Activated CD4-positive, alpha-beta T cell treated with anti-CD3 and anti-CD28 coated beads, Interleukin-2, amount 50 U/mL, for 48 hours (primary cell): Measurements from ENCODE around the gene C16orf89.
"Not testable (repeated sequence)": the region's sequence is repeated elsewhere in the genome, so short reads cannot be mapped to it uniquely, and the experiment has no call there.

ENCODE experiments used
- DNase-seq, 2 experiments: peaks; one replicate each; pipeline ENCODE4 v3.0.0-alpha.2; 2020

C16orf89 gene

DNA sequence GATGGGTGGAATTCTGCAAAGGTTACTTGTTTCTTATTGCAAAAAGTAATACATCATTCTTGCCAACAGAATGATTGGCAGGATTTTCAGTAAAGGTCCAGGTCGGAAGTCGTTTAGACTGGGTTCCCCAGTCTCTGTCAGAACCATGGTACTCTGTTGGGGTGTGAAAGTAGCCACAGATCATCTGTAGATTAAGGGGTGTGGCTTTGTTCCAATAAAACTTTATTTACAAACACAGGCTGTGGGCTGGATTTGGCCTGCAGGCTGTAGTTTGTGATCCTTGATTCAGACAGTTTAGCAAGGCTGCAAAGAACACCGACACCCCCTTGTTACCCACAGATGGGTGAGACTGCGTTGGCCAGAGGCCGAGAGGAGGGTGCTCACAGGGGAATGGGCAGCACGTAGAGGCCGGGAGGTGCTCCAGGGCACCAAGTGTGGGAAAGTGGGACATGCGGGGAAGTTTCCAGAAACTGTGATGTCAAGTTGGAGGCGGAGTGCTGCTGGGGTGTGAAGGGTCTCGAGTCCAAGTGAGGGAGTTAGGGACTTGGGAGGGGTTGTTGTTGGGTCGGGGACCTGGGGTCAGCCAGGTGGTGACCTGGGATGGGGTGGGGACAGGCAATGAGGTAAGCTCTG, 18.5 kb upstream of the C16orf89 start:
- DNase-seq = not testable (repeated sequence)

DNA sequence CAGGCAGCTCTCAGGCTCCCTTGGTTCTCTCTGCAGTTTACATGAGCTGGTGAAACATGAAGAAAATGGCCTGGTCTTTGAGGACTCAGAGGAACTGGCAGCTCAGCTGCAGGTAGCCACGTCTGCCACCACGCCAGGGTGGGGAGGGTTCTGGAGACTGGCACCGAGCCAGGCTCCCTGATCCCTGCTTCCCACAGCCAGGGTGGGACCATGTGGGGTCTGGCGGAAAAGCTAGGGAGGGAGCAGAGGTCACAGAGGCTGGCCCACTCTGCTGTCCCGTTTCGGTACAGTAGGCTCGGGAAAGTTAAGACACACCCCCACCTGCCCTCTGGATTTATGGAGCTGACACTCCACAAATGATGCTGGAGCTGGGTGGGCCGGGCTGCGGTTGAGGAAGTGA, 17.9 kb upstream of the C16orf89 start:
- not testable (repeated sequence) for DNase-seq

DNA sequence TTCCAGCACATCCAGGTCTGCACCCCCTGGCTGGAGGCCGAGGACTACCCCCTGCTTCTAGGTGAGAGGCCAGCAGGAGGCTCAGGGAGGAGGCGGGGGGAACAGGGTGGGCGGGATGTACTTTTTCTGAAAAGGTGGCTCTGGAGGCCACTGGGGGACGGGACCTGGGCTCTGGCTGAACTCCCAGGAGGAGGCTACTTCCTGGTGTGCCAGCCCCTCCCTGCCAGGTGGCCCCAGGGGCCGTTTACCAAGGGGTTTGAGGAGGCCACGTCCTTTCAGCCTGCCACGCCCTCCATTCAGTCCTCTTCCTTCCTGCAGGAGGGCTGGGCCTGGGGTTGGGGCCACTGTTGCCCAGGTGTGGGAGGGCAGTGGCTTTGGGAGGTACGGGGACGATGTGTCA, 15.2 kb upstream of the C16orf89 start:
- not testable (repeated sequence) for DNase-seq

DNA sequence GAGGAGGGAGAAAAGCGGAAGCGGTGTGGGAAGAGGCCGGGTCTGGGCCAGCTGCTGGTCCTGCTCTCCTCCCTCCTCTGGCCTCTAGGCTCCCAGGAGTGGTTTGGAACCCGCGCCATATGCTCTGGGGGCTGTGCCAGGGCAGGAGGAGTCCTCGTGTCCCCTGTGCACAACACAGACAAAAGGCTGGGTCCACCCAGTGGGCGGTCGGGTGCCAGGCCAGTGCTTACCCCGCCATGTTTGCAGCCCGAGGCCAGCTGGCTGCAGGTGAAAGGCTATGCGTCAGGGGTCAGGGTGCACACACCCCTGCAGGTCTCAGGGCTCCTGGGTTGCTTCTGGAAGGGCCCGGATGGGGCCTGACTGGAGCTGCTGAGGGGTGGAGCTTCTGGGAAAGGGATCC, 14.7 kb upstream of the C16orf89 start:
- not testable (repeated sequence) for DNase-seq

DNA sequence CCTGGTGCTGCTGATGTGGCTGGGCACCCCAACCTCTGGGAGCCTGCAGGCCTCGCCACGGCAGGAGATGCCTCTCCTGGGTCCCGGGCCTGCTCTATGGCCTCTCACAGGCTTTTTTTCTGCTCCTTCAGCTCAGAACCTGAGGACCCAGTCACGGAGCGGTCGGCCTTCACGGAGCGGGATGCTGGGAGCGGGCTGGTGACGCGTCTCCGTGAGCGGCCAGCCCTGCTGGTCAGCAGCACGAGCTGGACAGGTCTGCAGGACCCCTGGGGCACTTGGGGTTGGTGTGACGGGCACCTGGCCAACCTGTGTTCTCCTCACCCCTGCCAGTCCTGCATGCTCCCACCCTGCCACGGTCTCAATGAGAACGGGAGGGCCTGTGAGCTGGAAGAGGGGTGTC, 12.9 kb upstream of the C16orf89 start:
- DNase-seq = no peak

DNA sequence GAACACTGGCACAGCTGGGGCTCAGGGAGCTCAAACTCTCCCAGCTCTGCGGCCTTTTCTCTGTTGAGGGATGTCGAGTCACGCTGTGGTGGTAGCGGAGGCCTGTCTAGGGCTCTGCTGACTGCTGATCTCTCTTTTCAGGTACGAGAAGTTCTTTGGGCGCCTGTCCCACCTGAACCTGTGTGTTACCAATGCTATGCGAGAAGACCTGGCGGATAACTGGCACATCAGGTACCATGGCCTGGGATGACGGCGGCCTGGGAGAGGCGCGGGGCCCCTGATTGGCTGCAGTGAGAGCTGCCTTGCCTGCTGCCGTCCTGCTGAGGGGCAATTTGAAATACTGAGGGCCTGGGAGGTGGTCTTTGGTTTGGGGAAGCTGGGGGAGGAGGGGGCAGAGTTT, 11.5 kb upstream of the C16orf89 start:
- DNase-seq = no peak

DNA sequence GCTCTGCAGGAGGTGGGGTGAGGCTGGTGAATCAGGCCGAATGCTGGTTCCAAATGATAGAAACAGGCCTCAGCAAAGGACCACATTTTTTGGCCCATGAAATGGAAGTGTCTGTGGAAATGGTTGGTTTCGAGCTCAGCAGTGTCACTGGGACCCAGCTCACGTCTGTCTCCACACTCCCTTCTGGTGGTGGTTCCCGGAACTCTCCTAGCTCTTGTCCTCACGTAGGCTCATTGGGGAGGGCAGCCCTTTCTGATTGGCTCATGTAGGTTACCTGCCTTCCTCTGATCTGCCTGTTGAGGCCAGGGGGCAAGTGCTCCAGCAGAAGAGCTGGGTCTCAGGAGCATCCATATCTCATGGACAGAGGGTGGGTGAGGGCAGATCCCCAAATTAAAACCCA, 9.9 kb upstream of the C16orf89 start:
- DNase-seq = no peak

DNA sequence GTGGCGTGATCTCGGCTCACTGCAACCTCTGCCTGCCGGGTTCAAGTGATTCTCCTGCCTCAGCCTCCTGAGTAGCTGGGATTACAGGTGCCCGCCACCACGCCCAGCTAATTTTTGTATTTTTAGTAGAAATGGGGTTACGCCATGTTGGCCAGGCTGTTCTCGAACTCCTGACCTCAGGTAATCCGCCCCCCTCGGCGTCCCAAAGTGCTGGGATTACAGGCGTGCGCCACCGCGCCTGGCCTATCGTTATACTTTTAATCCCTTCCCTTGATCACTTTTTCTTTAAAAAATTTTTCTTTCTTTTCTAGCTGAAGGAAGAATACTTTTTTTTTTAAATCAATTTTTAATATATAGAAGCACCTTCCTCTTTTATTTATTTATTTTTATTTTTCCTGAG, 8.0 kb upstream of the C16orf89 start:
- DNase-seq = not testable (repeated sequence)

DNA sequence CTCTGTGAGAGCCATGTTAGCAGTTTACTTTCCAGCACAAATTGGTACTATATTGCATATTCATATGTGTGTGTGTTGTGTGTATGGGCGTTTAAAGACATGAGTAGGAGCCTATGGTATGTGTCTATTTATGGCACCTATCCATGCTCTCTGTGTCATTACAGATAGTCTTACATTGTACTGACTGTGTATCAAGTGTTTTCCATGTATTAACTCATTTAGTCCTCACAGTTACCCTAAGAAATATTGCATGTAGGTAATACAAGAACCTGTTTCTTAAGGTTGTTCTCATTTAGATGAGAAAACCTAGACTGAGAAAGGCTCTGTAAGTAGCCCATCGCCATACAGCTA, 7.5 kb upstream of the C16orf89 start:
- no peak for DNase-seq

DNA sequence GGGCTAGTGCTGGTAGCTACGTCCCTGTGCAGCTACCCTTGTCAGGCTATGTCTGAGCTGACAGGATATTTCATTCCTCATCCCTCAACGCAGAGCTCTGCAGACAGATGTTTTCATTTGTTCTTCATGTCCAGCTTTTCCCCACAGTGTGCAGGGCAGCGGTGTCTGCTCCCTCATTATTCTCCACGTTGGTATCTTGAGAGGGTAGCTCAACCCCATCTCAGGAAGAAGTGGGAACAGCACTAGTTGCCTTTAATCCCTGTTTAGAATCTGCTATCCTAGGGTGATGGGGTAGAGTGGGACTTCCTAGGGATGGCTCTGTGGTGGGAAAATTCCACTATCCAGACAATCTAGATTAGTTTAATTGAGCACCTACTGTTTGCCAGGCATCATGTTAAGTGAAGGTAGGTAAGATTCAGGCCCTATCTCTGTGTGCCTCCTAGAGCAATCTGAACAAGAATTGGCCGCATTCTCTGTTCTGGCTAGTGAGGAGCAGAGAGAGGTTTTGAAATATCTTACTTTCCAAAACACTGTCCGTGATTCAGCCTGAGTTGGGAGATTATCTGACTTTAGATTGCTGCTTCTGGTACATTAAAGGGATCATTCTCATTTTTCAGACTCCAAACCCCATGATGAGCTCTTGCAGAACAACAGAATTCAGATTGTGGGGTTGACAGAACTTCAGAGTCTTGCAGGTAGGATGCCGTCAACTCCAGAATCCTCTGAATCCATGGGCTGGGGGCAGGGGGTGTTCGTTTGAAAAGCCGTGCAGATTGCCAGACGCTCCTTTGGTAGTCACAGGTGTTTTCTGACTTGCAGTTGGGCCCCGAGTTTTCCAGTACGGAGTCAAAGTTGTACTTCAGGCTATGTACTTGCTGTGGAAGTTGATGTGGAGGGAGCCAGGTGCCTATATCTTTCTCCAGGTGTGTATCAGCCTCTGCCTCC, 6.8 kb upstream of the C16orf89 start:
- no peak for DNase-seq

DNA sequence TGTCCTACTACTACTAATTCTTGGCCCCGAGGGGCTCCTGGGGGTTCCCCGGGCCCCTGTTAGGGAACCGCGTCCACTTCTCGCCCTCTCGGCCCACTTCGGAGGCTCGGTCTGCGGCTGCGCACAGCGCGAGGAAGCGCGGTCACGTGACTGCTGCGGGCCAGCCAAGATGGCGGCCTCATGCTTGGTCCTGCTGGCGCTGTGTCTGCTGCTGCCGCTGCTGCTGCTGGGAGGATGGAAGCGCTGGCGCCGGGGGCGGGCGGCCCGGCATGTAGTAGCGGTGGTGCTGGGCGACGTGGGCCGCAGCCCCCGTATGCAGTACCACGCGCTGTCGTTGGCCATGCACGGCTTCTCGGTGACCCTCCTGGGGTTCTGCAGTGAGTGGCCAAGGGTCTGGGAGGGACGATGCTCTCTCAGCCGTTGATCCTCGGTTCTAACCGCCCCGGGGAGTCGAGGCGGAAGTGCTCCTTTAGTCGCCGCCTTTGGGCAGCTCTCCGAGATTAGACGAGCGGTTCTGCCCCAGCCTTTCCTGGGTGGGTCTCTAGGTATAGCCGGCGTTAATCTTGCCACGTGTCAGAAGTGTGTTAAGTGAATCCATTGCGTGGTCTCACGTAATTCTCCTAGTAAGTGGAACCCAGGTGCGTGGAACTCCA, 6.1 kb upstream of the C16orf89 start, which contains the start of gene ALG1:
TSS of gene ALG1 (plus strand) at position 163 of the 653 bp plus-strand sequence. CDS start at position 170, 7 bp downstream.
- DNase-seq = peak; percentile 88 to 91

DNA sequence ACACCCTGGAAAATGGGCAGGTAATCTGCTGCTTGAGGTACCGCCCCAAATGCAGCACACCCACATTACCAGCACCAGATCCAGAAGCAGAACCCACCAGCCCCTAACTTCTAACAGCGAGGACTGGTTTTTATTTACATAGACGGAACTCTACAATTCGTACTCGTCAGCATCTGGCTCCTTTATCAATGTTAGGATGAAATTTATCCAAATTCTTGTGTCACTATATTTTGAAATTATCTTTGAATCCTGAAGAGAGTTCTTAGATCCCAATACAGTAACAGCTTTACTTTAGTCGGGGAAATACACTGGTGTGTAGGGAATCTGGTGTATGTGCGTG, 5.6 kb upstream of the C16orf89 start:
- DNase-seq = no peak

DNA sequence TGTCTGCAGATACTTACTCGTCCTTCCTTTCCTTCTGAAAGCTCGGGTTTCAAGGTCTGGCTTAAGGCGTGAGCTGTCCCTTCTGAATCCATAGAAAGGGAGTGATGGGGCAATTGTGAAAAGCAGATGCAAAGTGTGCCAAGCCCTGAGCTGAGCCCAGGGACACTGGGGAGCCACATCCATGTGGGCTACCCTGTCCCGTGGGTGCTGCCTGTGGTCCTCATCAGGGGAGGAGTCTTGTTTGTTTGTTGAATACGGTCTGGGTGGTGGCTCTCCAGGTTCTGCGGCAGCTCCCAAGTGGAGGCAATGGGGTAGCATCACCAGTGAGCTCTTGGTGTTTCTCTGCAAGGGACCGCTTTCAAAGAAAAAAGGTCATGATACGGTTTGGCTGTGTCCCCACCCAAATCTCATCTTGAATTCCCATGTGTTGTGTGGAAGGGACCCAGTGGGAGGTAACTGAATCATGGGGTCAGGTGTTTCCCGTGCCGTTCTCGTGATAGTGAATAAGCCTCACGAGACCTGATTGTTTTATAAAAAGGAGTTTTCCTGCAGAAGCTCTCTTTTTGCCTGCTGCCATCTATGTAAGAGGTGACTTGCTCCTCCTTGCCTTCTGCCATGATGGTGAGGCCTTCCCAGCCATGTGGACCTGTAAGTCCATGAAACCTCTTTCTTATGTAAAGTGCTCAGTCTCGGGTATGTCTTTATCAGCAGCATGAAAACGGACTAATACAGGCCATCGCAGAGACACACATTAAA, 4.9 kb upstream of the C16orf89 start:
- DNase-seq = no peak

DNA sequence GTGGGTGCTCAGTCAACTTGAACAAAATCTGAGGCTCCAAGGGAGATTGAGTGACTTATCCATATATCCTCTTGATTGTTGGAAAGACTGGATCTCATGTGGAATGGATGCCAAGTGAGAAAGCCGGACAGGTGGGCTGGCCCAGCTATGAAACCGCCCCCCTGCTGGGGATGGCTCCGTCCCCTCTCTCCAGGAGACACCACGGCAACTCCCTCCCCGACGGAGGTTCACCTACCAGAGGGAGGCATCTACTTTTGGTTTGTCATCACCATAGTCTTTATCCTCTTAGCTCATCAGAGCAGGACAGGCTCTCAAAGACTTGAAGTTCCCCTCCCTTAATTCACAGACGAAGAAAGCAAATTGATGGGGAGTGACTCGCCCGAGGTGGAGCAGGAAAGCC, 4.1 kb upstream of the C16orf89 start:
- DNase-seq = no peak

DNA sequence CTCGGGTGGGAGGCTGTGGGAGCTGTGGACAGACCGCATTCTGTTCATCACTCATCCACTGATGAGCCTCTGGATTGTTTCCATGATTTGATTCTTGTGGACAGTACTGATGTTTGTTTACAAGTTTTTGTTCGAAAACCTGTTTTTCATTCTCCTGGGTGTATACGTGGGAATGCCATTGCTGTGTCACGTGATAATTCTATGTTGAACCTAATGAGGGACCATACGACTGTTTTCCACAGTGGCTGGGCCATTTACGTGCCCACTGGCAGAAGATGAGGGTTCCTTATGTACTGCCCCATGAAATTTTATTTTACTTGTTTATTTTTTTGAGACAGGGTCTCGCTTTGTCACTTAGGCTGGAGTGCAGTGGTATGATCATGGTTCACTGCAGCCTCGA, 3.3 kb upstream of the C16orf89 start:
- DNase-seq = no peak

DNA sequence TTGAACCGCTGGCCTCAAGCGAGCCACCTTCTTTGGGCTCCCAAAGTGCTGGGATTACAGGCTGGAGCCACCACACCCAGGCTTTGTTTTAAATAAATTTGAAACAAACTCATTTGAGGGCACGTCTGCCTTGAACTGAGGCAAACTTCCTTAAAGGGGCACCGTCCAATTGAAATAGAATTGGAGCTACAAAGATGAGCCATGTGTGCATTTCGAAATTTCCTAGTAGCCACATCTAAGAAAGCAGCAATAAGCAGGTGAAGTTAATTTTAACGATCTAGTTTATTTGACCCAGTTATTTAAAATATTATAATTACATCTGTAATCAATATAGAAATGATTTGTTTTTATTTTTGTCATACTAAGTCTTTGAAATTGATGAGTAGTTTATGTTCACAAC, 755 bp upstream of the C16orf89 start:
- no peak for DNase-seq

DNA sequence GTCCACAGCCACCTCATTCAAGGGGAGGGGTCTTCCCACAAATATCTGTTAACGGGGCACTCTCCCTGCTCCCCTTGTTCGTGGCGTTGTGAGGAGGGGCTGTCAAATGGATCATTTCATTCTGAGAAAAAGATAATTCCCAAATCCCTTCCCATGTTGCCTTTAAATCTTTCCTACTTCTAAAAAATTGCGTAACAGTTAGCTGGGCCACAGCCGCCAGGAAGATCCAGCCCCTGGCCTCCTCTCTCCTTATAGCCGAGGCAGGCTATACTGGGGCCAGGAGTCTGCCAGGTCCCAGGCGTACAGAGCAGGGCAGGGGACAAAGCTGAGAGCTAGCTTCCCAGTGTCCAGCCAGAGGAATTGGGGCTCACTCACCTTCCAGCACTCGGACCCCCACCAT, 430 bp downstream of the C16orf89 start:
- no peak for DNase-seq

DNA sequence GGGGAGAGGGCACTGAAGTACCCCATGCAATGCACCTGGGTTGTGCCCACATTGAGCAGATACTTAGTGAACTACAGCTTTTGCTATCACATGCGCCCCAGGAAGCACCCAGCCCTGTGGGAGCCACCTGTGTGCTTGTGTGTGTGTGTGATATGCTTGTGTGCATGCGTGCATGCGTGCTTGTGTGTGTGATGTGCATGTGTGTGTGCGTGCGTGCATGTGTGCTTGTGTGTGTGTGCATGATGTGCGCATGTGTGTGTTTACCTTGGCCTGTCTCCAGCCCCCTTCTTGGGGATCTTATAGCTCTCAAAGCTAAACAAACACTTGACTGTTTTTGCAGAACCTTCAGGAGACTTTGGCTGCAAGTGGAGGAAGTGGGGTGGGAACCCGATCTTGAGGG, 841 bp downstream of the C16orf89 start:
- DNase-seq = no peak

DNA sequence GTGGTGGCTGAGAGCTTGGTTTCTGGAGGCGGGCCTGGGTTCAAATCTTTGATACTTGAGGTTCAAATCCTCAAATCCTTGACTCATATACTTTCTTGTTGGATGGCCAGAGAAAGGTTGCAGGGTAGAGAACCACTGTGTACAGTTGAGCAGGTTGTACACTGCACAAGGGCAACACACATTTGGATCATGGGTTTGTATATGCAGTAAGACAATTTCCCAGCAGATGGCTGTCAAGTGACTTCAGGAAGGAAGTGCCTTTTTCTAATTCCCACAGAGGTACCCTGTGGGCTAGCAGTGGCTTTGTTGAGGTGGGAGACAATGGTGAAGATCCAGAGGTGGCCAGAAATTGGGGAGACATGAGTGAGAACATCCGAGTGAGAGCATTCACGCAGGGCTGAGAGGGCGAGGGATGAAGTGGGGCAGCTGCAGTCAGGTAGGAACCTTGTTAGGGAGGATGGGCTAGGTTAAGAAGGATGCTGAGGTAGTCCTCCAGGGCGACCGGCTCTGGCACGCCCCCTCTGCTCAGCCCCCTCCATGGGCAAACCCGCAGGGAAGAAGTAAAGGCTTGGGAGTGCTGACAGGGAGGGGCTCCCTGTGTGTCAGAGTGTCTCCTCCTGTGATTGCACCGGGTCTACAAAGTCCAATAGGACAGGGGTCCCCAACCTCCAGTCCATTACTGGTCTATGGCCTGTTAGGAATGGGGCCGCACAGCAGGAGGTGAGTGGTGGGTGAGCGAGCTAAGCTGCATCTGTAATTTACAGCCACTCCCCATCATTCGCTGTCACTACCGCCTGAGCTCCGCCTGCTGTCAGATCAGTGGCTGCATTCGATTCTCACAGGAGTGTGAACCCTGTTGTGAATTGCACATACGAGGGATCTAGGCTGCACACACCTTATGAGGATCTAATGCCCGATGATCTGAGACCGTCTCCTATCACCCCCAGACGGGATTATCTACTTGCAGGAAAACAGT, 2.7 kb downstream of the C16orf89 start:
- DNase-seq = no peak

DNA sequence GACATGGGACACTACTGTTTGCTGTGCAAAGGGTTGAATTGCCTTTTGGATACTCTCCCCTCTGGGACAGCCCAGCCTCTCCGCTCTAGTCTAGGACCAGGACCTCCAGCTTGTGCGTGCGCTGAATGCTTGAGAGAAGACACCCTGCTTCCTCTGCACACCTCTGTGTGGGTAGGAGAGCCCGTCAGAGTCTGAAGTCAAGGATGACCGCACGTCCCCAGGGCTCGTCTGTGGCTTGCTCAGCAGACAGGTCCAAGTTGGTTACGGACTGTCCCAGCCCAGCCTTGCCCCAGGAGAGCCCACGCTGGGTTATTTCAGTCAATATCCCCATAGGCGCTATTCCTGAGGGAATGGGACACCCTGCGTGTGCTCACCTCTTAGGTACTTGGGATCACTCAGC, 3.7 kb downstream of the C16orf89 start:
- DNase-seq = no peak

DNA sequence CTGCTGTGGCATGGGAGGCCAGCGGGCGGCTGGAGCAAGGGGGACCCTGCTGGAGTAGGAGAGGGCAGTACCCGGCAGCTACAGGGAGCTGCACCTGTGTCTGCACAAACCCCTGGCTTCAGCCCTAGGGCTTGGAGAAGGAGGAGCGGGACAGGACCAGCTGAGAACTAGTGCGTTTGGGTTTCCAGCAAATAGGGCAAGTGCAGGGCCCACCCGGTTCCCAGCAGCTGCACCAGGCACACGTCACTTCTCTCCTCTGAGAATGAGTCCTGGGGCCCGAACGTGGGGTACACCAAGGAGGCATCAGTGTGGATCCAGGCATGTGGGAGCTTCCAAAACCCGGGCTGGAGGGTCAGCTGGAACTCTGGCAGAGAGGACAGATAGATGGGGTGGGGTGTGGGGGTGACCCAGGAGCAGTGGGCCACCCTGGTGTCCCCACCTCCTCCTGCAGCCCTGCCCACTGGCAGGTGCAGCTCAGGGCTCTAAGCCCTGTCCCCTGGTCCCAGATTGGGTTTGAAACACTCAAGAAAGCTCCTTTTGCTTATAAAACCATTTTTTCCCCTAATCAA, 5.6 kb downstream of the C16orf89 start:
- DNase-seq = no peak
